ENCODE results near the gene HBZ.

Gene HBZ

GRCh38 chr16:133716-134115 lies 18.7 kb upstream of the HBZ start:
- H3K4me3 ChIP-seq (ENCODE audit: low read length) = no peak overlapping the region
- no peak for TF ChIP-seq CTCF (IDR thresholded peaks at IDR 0.05; ENCODE audit: insufficient read depth, low read depth, low read length, missing control alignments)
- no peak for DNase-seq (ENCODE audit: low read depth)

GRCh38 chr16:138049-138417 lies 14.4 kb upstream of the HBZ start:
- H3K4me3 ChIP-seq (ENCODE audit: low read length) = peak overlapping the region; percentile 64
- TF ChIP-seq CTCF (IDR thresholded peaks at IDR 0.05; ENCODE audit: insufficient read depth, low read depth, low read length, missing control alignments) = no peak
- DNase-seq (ENCODE audit: low read depth) = no peak

- TF ChIP-seq CTCF (IDR thresholded peaks at IDR 0.05; ENCODE audit: insufficient read depth, low read depth, low read length, missing control alignments) = no peak
- DNase-seq (ENCODE audit: low read depth) = no peak
- H3K4me3 ChIP-seq (ENCODE audit: low read length) = no peak overlapping the region
These were observed 12.1 kb upstream of the HBZ start for GRCh38 chr16:140175-140857.

- TF ChIP-seq CTCF (IDR thresholded peaks at IDR 0.05; ENCODE audit: insufficient read depth, low read depth, low read length, missing control alignments) = no peak
- no peak for DNase-seq (ENCODE audit: low read depth)
- no peak overlapping the region for H3K4me3 ChIP-seq (ENCODE audit: low read length)
These were observed 10.0 kb upstream of the HBZ start for GRCh38 chr16:142405-142967.

GRCh38 chr16:143047-143446 lies 9.4 kb upstream of the HBZ start:
- H3K4me3 ChIP-seq (ENCODE audit: low read length) = no peak overlapping the region
- TF ChIP-seq CTCF (IDR thresholded peaks at IDR 0.05; ENCODE audit: insufficient read depth, low read depth, low read length, missing control alignments) = no peak
- no peak for DNase-seq (ENCODE audit: low read depth)

- peak; percentile 21 for DNase-seq (ENCODE audit: low read depth)
- no peak overlapping the region for H3K4me3 ChIP-seq (ENCODE audit: low read length)
- no peak for TF ChIP-seq CTCF (IDR thresholded peaks at IDR 0.05; ENCODE audit: insufficient read depth, low read depth, low read length, missing control alignments)
These were observed 9.0 kb upstream of the HBZ start for GRCh38 chr16:143456-143855.

- no peak for DNase-seq (ENCODE audit: low read depth)
- TF ChIP-seq CTCF (IDR thresholded peaks at IDR 0.05; ENCODE audit: insufficient read depth, low read depth, low read length, missing control alignments) = no peak
- no peak overlapping the region for H3K4me3 ChIP-seq (ENCODE audit: low read length)
These were observed 7.6 kb upstream of the HBZ start for GRCh38 chr16:144797-145252.

Data from epithelial cell of esophagus (primary cell).